ENCODE results near the gene TSPAN5. TPM values are rescaled to one million over a fixed set of nuclear protein-coding genes. Genes with fewer than 3 reads are reported as not detected.

Gene TSPAN5
- total RNA-seq, 2 donors from 2014 or later, result 3.5 to 5.3 TPM

DNA sequence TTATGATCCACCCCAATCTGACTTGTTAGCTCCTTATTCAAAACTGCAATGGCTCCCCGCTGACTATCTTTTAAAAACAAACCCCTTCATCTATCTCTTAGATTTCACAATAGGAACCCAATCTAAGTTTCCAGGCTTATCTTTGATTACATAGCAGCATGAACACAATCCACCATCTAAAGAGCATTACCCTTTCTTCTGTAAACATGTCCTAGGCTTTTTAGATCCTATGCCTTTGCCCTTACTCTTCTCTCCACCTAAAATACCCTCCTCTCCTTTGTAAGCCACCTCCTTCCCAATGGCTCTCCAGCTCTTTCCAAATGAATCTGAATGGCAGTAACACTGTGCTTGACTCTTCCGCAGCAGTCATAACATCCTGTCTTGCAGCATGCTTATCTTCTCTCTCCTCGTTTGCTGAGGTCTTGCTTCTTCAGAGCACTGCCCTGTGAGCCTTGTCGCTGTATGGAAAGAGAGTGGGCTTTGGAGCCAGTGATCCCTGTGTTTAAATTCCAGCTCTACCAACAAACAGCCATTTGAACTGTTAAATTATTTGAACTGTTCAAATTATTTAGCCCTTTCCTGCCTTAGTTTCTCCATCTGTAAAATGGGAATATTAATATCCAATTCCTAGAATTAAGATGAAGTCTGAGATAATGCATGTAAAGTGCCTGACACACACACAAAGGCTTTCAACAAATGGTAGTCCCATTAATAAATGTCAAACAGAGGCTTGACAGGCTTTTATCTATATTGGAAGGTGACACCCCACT is 16.2 kb upstream of the TSPAN5 start:
- intact Hi-C loops (cut with DNase I), result no loop called here
- no peak for DNase-seq (ENCODE audit: low spot score)

DNA sequence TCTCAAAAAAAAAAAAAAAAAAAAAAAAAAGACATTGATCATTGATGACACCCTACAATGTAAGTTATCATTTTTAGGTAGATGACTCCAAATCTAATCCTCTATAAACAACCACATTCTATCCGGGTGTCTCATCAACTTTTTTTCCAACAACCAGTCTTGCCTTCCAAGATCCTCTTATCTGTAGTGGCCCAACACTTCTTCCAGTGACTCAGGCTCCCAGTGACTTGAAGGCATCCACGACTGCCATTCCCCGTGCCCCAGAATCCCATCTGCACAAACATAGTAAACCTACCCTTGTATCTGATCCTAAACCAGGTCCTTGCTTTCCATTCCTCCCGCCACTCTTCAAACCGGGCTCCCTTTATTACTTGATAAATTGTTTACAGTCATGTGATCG is 15.6 kb upstream of the TSPAN5 start:
- no peak for DNase-seq (ENCODE audit: low spot score)
- intact Hi-C loops (cut with DNase I), result no loop called here

DNA sequence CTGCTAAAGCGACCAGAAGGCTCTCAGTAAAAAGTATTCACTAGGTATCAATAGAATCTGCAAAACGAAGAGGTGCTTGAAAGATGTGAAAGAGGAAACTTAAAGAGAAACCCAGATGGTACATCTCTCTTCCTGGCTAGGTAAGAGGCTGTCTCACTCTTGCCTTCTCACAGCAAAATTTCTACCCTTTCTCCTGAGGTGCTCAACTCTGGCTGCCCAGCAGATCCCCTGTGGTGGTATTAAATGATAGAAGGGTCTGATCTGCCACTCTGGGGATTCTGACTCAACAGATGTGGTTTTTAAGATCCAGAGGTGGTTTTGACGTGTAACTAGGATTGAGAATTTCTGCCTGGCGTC is 14.9 kb upstream of the TSPAN5 start:
- intact Hi-C loops (cut with DNase I), result no loop called here
- DNase-seq (ENCODE audit: low spot score), result no peak

DNA sequence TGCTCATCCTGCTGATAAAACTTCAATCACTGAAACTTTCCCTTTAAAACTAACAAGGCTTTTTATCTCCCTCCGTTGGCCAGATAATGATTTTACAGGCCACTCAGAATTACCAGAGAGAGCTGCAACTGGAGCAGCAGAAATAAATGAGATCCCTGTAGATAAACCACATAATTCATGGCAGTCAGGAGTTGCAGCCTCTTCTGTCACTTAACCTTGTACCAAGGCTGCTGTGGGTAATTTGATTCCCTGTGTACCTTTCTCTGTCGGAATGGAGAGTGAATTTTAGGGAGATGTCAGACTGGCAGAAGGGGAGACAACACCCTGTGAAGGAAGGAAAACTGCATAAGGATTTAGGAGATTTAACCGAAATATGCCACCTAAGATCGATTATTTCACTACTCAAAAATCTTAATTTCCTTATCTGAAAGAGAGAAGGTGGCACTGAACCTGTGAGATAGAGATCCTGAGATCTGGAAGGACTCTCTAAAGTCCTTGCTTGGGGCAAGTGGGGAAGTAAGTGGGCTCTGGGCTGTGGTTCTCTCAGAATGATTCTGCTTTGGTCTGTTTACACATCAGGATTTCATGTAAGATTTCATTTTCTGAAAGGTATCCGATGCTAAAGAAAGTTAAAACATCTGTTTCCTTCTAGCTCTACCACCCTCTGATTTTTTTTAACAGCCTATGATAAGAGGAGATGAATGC is 14.3 kb upstream of the TSPAN5 start:
- no peak for DNase-seq (ENCODE audit: low spot score)
- intact Hi-C loops (cut with DNase I), result no loop called here

DNA sequence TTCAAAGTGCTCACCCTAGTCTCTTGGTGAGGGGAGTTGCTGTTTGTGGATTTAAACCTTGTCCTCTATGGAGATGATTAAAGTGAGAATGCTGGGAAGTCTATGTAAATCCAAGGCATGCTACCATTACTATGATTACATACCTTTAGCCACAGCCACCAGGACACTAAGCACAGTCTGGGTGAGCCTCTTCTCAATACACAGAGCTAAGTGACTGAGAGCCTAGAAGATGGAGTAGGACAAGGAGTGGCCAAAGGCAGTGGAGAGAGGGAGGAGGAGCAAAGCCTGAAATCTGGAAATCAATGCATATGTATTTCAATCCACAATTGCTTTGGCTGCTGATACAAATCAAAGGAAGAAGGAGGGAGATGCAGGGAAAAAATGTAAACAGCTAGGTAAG is 12.7 kb upstream of the TSPAN5 start:
- intact Hi-C loops (cut with DNase I), result no loop called here
- no peak for DNase-seq (ENCODE audit: low spot score)

DNA sequence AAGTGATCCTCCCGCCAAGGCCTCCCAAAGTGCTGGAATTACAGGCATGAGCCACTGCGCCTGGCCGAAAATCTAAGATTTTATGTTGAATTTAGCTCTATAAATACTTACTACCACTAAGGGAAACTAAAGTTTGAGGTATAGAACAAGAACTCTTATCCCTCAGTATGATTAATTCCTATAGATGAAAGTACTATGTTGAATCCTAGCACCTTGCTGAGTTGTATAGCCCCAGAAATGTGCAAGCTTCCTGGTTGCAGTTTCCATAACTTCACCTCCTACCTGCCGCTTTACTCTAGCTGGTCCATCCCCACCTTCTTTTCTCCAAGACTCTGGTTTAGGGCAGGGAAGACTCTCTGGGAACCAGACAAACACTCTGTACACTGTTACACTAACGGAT is 11.8 kb upstream of the TSPAN5 start:
- no peak for DNase-seq (ENCODE audit: low spot score)
- intact Hi-C loops (cut with DNase I), result no loop called here

DNA sequence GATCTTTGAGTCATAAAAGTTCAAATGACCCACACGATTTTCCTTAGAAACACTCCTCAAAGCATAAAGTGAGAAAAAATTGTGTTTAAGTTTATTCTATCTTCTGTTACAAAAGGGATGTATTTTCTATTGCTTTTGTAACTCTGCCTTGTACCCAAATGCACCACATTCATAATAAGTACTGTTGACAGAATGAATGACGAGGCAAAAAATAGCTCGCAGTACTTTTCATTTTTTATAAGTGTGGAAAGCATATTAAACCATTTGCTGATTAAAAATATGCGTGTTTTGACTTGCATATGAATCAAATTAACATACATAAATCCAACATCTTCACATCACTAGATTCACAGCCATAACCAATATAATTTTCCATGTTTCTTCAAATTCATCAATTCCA is 11.2 kb upstream of the TSPAN5 start:
- DNase-seq (ENCODE audit: low spot score), result no peak
- intact Hi-C loops (cut with DNase I), result no loop called here

DNA sequence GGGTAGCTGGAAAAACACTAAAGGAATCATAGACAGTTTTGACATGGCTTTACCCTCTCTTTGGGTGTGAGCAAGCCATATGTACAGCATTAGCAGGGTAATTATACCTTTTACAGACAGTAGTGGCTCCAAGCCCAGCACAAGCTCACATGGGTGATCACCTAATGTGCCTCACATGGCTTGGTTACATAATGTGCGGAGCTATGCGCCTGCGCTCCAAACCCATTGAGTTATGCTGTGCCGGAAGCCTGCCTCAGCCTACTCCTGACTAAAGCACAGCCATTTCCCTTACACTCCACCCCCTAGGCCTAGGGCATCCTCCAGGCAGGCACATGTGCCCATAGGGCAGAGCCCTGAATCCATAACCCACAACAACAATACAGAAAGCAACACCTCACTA is 6.5 kb upstream of the TSPAN5 start:
- intact Hi-C loops (cut with DNase I), result no loop called here
- DNase-seq (ENCODE audit: low spot score), result no peak

DNA sequence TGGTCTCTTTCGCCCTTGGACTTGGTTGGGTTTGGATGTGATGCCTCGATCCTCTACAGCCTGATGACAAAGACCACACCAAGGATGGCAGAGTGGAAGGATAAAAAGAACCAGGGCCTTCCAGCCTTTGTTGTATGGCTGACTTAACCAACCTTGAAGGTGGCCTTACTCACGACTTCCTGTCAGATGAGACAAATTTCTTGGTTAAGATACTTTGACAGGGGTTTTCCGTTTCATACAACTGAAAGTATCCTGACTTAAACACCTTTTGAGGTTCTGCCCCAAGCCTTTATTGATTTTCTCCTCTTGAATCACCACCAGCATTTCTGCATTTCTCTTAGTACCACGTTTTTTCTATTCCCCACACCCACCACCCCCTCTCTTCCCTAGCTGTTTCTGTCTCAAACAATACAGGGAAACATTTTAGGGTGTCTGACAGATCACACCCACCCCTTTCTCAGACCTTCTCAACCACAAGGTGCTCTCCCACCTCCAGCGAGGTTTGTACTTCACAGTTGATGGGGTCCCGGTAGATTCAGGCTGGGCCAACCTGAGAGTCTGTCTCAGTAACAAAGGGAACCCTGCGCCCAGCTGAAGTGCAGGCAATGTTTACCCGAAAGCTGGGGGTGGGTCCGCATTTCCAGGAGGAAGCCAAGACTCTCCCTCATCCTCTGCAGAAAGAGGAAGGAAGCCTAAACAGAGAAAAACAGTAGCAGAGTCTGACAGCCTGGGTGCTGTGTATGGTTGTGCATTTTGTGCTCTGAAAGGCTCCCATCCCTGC is 5.0 kb upstream of the TSPAN5 start:
- DNase-seq (ENCODE audit: low spot score), result no peak
- intact Hi-C loops (cut with DNase I), result no loop called here

DNA sequence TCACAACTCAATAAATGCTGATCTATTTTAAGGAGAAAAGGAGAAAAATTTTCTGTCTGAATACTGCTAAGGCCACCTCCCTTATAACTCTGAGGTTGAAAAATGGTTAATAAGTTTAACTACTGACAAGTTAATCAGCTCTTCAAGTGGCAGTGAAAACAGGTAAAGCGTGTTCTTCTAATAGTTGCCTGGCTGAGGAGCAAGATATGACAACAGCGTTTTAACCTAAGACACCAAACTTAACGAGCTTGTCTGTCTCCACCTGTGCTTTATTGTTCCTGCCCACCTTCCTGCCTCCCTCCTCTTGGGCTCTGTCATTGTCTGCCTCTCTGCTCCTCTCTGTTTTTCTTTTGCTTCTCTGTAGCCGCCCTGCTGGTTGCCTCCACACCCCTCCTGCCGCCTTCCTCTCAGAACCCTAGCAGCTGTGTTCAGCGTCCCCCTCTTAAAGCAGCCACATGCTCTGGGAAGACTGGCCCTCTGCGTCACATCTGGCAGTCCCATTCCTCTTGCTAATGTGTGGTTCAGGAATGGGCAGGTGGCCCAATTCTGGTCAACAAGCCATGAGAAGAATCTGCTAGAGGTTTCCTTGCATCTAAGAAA is 4.3 kb upstream of the TSPAN5 start:
- intact Hi-C loops (cut with DNase I), result no loop called here
- DNase-seq (ENCODE audit: low spot score), result no peak

DNA sequence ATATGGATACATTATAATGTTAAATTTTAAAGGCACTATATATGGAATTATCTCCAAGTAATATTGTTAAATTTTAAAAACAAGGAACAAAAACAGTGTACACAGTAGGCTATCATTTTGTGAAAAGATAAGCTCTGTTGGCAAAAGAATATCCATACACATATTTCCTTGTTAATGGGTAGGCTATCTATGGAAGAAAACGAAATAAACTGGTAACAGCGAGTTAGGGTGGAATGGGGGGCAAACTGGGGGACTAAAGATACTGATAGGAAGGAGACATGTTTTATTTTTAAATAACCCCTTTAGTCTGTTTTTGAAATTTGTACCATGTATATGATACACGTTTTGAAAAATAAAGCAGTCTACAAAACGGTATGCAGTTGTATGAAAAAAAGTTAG is 3.6 kb upstream of the TSPAN5 start:
- intact Hi-C loops (cut with DNase I), result no loop called here
- no peak for DNase-seq (ENCODE audit: low spot score)

DNA sequence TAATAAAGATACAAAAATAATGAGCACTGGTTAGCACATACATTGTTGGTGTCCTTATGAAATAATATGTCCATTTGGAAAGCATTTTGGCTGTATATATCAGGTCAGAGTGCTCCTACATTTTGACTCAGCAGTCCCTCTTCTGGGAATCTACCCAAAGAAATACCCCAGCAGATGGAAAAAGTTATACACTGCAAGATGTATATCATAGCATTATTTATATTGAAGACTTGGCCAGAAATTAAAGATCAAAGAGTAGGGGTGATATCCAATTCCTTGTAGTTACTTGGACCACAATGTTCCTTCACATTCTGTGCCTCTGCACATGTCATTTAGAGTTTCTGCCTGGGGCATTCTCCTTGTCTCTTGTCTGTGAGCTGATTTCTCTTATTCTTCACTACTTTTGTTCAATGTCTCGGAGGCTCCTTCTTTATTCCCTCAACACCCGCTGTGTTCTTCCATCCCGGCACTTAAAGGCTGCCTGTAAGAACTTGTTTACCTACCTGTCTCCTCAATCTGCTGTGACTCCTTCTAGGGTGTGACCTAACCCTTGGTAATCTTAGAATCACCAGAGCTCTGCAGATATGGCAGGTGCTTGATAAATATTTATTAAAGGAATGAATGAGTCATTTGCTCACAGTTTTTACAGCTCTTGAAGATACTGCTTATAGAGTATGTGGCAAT is 3.1 kb upstream of the TSPAN5 start:
- intact Hi-C loops (cut with DNase I), result no loop called here
- DNase-seq (ENCODE audit: low spot score), result no peak

DNA sequence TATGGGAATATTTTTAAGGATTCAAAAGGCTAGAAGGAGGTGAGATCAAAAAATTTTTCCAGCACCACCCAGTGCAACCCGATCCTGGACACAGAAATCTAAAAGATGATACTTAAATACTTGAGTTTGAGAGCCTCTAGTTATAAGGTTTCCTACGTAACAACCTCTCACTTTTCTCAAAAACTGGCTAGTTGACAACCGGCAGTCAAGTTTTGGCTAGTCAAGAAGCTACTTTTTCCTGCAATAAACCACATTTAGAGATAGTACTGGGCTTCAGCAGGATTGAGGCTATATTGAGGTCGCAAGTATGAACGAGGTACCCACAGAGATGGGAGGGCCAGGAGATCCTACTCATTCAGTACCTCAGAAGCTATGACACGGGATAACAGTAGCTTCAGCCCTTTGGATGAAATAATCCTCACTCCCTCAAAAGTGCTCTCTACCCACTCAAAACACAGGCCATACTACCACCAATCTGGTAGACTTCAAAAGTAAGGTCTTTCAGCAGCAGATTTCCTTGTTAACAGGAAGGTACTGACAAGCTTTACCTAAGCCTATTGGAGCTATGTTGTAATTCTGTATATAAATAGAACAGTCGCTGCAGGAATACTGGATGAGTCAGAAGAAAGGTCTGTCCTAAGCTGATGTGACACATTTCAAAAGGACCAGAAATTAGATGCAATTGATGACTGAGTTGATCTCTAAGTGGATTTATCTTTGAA is 1.5 kb upstream of the TSPAN5 start:
- no peak for DNase-seq (ENCODE audit: low spot score)
- intact Hi-C loops (cut with DNase I), result no loop called here

DNA sequence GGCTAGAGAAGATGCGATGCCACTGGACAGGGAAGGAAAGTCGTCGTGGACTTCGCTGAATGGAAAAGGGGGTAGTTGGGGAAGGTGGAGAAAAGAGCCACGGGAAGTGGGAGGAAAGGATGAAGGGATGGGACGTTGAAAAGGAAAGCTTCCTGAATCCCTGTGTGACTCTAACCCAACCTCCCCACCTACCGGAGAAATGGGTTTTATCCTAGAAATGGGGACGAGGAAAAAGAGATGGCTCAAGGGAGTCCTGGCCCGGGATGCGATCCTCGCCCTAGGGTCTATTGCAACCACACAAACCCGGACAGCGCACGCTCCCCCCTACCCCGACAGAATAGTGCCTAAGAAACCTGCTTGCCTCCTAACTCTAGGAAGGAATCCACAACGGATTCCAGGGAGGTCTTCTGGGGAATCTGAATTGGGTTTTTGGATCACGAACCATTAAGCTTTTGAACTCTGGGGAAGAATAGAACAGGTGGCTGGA is 738 bp upstream of the TSPAN5 start:
- DNase-seq (ENCODE audit: low spot score), result no peak
- intact Hi-C loops (cut with DNase I), result no loop called here

DNA sequence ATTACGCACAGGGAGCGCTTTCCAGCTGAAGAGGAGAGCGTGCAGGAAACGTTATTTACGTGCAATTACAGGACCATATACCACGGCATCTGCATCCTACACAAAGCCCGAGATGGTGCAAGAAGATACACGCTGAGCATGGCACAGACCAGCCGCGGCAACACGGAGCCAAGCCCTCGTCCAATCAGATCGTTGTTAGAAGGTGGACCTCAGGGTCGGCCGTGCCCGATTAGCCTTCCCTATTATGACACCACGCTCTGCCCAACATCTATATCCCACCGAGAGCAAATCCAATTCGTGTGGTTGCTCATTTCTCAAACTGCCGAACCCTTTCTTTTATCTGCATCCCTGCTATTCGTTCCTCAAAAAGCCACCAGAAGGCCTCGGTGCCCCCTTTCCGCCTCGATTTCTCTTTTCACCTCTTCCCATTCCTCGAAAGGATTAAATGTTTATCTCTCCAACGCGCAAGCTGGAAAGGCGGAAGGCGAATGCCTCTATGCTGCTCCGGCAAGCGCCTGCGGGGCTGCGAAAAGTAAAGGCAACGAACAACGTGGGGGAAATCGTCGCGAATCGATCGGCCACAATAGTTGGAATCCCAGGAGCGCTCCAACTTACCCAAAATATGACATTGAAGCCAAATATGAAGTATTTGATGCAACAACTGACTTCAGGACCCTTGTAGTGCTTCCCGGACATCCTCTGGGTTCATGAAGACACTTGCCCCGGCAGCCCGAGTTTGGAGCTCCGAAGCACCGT is 702 bp downstream of the TSPAN5 start:
- no peak for DNase-seq (ENCODE audit: low spot score)
- intact Hi-C loops (cut with DNase I), result no loop called here

DNA sequence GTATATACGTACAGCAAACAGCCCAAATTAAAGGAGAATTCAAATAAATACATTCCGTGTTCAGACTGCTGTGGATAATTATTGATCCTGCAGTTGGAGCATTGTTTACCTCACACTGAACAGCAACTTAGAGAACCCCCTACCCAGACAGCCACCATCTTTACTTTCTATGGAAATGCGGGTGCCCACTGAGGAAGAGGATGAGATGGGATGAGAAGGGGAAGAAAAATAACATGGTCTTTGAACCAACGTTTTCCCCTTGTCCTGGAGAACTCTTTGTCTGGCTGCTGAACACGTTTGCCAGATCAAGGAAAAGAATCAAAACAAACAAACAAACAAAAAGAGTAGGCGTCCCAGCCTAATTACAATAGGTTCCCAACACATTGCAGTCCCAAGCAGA is 1.5 kb downstream of the TSPAN5 start:
- intact Hi-C loops (cut with DNase I), result no loop called here
- no peak for DNase-seq (ENCODE audit: low spot score)

DNA sequence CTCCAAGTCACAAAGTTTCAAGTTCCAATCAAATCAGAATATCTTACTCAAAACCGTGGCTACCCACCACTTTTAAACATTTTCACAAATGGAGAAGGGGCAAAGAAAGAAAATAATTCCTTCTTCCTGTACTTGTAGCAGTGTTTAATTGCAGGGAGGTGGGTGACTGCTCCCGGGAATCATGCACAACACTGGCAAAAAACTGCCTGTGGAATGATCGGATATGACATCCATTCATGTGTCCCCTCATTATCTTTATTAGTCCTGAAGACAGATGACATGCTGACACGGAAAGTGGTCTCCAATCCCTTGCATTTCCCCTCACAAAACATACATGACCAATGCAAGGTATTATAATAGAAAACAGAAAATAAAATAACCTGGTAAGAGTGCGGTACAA is 2.0 kb downstream of the TSPAN5 start:
- intact Hi-C loops (cut with DNase I), result no loop called here
- no peak for DNase-seq (ENCODE audit: low spot score)

Data from posterior vena cava (tissue), 2 donors.